HG02885 (cell line): Measurements from ENCODE around the gene ABHD4.
"Not testable (repeated sequence)": the region's sequence is repeated elsewhere in the genome, so short reads cannot be mapped to it uniquely, and the experiment has no call there.

Experiments used
- ATAC-seq: cut with Tn5 transposase; IDR thresholded peaks from one replicate; pipeline ENCODE4 v1.9.1; 2021; ENCODE audit warnings: mild to moderate bottlenecking; ENCODE audit not compliant: unreplicated experiment, poor library complexity

ABHD4 gene

DNA sequence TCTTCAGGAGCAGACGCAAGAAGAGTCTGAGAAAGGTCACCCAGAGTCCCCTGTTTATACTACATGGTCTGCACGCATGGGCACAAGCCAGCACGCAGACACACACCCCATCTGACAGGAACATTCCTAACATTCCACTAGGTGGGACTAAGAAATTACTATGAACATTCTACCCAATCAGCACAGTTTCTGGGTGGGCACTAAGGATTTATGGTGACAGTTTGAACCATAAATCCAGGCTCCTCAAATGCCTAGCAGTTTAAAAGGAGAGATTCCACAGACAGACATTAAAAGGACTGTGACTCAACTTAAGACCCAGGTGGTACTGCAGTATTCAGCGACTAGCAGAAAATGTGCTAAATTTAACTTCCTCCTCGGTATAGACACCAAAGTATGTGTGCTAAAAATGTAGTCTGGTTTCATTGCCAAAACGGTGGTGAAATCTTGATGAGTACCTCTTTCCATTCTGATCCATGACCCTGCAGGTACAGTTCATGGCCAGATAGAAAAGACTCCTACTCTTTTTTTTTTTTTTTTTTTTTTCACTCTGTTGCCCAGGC, 16.2 kb downstream of the ABHD4 start:
- ATAC-seq: peak; percentile 59

DNA sequence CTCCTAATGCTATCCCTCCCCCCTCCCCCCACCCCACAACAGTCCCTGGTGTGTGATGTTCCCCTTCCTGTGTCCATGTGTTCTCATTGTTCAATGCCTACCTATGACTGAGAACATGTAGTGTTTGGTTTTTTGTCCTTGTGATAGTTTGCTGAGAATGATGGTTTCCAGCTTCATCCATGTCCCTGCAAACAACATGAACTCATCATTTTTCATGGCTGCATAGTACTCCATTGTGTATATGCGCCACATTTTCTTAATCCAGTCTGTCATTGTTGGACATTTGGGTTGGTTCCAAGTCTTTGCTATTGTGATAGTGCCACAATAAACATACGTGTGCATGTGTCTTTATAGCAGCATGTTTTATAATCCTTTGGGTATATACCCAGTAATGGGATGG, 17.7 kb downstream of the ABHD4 start:
- ATAC-seq: not testable (repeated sequence)

DNA sequence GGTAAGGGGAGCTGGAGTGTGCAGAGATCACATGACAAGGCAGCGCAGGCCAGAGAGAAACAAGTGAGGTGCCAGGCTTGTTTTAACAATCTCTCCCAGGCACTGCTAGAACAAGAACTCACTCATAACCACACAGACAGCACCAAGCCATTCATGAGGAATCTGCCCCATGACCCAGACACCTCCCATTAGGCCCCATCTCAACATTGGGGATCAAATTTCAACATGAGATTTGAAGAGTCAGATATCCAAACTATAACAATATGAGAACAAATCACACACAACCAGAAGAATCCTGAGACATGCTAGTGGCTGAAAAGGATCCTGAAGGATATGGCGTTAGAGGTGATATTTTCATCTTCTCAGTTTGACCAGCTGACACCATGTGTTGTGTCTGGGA, 24.2 kb downstream of the ABHD4 start:
- ATAC-seq: no peak

DNA sequence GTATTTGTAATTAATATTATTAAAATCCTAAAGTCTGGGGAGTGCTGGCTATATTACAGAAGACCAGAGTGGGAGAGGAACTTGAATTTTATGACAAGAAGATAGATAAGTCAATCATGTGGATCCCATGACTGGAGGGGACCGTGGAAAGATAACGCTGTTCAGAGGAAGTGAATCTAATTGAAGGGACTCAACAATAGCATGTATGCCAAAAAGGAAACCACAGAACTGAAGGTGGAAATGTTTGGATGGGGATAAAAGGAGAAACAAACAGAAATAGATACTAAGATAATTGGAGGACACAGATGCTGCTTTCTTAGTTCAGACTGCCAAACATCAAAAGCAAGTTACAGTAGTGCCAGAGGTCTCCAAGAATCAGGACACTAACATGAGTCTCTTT, 24.9 kb downstream of the ABHD4 start:
- no peak for ATAC-seq

GRCh38 chr14:22626590-22626989, 28.5 kb downstream of the ABHD4 start:
- ATAC-seq: no peak

DNA sequence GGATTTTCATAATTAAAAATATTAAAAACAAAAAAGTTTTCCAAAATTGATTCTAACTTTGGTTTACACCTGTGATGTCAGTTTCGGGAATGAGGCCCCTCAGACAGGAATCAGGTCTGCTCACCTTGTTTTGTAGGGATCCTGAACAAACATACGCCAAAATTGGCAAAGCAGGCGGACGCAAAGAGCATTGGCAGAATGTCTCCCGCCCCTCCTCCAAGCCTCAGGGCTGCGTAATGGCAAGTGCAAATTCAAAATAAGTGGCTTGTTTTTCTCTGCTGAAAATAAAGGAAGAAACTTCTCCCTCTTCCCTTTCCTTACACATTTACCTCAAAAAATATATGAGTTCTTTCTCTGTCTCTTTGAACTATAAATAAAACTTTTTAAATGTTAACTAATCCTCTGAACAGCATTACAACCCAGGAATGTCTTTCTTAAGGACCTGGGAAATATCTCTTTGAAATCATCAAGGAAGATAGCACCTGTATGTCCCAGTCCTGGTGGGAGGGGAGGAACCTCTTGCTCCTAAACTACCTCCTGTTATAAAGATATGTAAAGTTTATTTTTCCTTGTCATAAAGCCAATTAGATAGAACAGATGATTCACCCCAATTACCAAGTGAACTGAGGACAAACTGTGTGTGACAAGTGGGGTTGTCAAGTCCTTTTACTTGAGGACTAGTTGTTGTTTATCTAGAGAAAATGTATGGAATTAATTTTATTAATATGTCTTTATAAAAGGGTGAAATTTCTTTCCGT, 29.6 kb downstream of the ABHD4 start:
- ATAC-seq: no peak

GRCh38 chr14:22629361-22629760, 31.3 kb downstream of the ABHD4 start:
- no peak for ATAC-seq

DNA sequence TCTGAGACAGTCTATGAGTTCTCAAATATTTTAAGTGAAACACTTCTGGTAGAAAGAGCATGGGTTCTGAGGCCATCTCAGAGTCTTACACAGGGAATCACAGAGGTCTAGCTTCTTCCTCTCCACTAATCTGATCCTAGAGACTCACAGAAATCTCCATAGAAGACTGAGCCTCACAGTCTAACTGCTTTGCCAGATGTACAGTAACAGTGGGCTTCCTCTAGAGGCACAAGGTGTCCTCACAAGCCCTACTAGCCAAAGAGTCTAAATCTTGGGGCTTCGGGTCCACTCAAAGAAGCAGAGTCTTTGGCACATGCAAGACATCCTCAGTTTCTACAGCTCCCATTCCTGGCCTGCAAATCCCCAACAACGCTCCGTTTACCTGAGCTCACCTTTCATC, 32.0 kb downstream of the ABHD4 start:
- no peak for ATAC-seq

DNA sequence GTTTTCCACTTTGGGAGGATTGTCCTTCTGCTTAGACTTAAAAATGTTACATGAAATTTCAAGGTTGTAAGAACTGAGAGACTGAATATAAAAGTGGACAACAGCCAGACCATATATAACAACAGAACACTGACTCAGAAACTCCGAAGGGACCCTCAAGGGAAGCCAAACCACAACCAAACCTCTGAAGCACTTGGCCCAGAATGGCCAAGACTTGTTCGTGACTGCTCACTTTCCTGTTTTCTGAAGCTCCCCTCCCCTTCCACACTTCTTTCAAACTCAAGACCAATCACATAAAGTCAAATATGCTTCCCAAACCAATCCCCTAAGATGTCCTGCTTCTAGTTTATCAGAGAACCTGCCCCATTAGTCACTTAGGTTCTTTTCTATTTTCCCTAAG, 32.4 kb downstream of the ABHD4 start:
- ATAC-seq: no peak

DNA sequence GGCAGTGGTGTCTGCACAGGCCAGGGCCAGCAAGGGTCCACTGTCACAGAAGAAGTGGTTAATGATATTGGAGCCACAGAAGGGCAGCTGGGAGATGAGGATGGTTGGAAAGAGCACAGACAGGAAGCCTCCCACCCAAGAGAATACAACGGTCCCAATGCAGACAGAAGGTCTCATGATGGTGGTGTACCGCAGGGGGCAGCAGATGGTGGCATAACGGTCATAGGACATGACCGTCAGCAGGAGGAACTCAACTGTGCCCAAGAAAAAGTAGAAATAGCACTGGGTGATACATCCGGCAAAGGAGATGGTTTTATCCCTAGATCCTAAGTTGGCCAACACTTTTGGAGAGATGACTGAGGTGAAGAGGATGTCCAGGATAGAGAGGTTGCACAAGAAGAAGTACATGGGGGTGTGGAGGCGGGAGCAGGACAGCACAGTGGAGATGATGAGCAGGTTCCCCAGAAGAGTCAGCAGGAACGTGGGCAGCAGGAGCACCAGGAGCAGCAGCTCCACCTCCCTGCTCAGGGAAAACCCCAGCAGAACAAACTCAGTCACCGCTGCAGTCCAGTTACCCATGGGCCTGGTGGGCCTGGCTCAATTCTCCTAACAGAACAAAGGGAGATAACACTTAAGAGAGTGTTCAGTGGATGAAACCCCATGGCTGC, 36.3 kb downstream of the ABHD4 start:
- no peak for ATAC-seq

DNA sequence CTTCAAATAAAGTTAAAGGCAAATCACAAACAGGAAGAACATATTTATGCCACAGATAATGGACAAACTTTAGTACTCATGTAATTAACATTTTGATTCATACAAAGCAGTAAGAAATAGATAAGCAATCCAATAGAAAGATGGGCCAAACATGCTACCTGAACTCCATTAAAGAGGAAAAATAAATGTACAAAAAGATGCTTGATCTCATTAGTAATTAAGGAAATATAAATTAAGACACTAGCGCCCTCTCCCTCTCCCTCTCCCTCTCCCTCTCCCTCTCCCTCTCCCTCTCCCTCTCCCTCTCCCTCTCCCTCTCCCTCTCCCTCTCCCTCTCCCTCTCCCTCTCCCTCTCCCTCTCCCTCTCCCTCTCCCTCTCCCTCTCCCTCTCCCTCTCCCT, 37.9 kb downstream of the ABHD4 start:
- not testable (repeated sequence) for ATAC-seq

DNA sequence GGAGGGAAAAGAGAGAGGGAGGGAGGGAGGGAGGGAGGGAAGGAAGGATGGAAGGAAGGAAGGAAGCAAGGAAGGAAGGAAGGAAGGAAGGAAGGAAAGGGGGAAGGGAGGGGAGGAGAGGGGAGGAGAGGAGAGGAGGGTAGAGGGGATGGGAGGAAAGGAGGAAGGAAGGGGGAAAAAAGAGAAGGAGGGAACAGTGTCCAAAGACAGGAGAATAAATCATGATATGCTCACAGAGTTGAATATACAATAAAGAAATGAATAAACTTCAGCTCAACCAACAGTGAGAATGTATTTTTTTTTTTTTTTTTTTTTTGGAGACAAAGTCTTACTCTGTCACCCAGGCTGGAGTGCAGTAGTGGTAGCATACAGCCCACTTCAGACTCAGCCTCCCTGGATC, 42.1 kb downstream of the ABHD4 start:
- ATAC-seq: no peak

- no peak for ATAC-seq
Observed at GRCh38 chr14:22641846-22642245, 43.7 kb downstream of the ABHD4 start.

DNA sequence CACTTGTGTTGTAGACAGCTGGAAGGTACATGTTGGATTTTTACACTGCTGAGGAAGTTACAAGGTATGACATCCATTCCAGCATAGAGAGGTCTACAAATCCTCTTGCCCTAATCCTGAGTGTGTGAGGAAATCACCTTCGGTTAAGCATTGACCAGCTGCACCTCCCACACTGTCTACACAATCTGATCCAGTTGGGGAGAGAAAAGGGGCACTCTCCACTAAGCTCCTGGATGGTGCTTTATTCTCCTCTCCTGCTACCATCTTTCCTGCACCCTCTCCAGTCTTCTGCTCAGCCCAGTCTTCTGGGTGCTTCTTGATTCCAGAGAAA, 46.2 kb downstream of the ABHD4 start, which contains the start of gene OR6J1:
TSS of gene OR6J1 (minus strand) at position 48 of the 331 bp plus-strand sequence. CDS start 9,541 bp downstream, outside the sequence.
- no peak for ATAC-seq

DNA sequence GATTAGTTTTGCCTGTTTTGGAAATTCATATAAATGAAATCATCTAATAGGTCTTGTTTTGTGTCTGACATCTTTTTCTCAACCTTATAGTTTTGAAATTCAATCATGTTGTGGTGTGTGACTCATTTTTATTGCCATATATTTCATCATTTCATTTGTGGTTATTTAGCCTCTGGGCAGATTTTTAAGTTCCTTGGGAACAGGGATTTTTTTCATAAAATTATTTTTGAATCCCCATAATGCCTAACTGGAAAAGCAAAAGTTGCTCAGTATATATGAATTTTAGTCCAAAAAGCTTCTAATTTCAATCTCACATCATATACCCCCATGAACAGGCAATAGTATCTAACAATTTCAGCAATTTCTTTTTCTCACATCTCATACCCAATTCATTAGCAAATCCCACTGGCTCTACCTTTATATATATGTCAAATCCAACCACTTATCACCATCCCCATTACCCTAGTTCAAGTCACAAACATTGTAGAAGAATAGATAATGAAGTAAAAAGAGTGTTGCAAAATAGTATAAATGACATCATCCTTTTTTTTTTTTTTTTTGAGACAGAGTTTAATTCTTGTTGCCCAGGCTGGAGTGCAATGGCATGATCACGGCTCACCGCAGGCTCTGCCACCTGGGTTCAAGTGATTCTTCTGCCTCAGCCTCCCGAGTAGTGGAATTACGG, 48.6 kb downstream of the ABHD4 start:
- no peak for ATAC-seq

DNA sequence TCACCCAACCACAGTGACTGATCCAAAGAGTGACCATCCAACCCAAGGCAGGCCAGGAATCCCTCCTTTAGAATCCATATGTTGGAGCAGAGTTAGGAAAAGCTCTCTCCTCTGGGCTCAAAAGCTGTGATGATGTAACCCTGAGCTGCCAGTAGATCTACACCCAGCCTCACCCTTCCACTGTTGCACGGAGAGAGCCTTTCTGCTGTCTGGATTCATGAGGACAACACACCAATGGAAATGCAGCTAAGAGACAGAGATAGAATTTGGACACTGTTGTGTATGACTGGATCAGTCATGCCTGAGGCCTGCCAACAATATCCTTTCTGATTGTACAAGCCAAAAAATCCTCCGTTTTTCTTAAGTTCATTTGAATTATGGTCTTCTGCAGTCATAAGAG, 50.4 kb downstream of the ABHD4 start:
- ATAC-seq: no peak

DNA sequence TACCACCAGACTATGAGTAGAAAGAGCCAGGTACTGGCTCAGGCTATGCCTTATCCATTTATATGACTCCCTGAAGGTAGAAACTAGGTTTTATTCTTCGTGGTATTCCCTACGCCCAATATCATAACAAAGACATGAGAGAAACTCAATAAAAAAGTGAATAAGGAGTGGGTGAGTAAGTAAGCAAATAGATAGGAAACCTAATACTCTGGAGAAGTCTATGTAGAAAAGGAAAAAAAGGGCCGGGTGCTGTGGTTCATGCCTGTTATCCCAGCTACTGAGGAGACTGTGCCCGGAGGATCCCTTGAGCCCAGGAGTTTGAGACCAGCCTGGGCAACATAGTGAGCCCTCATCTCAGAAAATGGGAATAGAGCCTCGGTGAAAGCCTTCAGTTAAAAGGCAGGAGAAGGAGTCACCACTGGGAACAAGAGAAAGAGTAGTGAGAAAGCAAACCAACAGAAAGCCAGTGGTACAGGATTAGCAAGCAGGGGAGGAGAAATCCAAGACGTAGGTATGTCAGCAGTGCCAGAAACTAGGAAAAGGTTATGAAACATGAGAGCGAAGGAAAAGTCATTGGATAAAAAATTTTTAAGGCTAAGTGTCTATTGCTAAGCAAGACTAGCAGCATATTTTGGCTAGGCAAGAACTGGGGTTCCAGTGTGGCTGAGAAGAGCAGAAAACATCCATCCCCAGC, 52.1 kb downstream of the ABHD4 start:
- no peak for ATAC-seq

GRCh38 chr14:22650960-22651521, 52.9 kb downstream of the ABHD4 start:
- ATAC-seq: peak; percentile 59

- ATAC-seq: no peak
Observed at GRCh38 chr14:22651586-22651985, 53.5 kb downstream of the ABHD4 start.

DNA sequence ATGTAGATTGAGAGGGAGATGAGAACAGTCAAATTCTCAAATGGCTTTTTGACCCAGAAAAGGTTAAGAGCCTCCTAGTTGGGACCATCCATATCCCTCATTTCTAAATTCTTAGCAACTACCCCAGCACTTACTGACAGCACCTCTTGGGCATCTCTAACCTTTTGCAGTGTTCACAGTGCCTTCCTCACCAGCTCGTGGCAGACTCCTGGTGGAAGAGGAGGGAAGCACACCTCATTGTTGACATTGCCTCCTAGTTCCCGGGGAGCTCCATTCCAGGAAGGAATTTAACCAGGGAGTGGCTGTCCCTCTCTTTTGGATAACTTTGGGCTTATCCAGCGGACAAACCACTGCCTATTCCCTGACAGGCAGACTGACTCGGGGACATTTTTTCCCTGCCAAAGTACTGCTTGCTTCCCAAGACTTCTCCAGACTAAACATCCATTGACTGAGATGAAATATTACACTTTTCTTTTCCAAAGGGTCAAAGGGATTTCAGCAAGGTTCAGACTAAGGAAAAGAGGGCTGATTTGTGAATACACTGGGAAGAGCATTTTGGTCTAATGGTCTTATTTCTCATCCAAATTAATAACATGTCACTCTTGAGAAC, 55.0 kb downstream of the ABHD4 start:
- peak; percentile 66 for ATAC-seq
